Heart left ventricle (tissue), 13 donors: Measurements from ENCODE around the gene VAPA.

ENCODE experiments used
- CTCF ChIP-seq, 12 donors: fragments of 200-600 bp; sonication (generic) in 4 of 12; IDR thresholded peaks; one replicate each; pipeline versions ENCODE4 v1.5.0 to v1.8.0; 2018 to 2022; ENCODE audit warnings: antibody characterized with exemption in 12 of 12, mild to moderate bottlenecking in 5 of 12
- POLR2A ChIP-seq, 2 donors: fragments of 450-650 bp; IDR thresholded peaks; one replicate each; pipeline ENCODE4 v1.6.1; 2017; ENCODE audit warnings: antibody characterized with exemption in 2 of 2, mild to moderate bottlenecking in 2 of 2, moderate library complexity in 2 of 2
- donor health status: ischemic (EF 13 %, LVEDD 7.1; RV severe dilation, severe dysfunction).
- donor health status: DM: no; HTN: yes; CAD: no.
- donor health status: DM: no; HTN: no; CAD: no.
- donor health status: ischemic (EF 25% LVEDD 6.9; RV normal size, moderate dysfunction).
- donor health status: ischemic (EF 25% LVEDD 5.7; RV mildly dilated, moderate dysfunction).
- donor health status: ischemic (EF 35%, LVEDD 5.7; RV mildly dilated, moderate dysfunction).
- donor health status: nonischemic (EF 11% LVEDD 7.7; RV severe dilation, severe dysfunction).
- donor health status: DM: yes; HTN: yes; CAD: no.
- donor health status: PGD.
- donor health status: ischemic (EF 29% LVEDD 5.4; RV normal size, mild dysfunction).
- donor health status: nonischemic (EF 23%, LVEDD 6.1; RV moderate dilation, normal function).

- no peak for TF ChIP-seq CTCF (IDR thresholded peaks at IDR 0.05)
- no peak for TF ChIP-seq POLR2A (IDR thresholded peaks at IDR 0.05)
Observed at GRCh38 chr18:9968081-9968848, 54.4 kb downstream of the VAPA start.
